Common myeloid progenitor, CD34-positive (primary cell): ENCODE data around the gene MLXIP.
A peak's percentile ranks its signal among the peaks of the same experiment; 100 is the strongest.

ENCODE experiments used
- CTCF ChIA-PET: fragments of 350-600 bp; sonication (Branson Sonifier 250); formaldehyde crosslinking; loops from one replicate; lab custom pipeline; 2021; ENCODE audit warnings: antibody characterized with exemption; lab: Charles Lee
- POLR2A ChIA-PET: fragments of 350-600 bp; sonication (Branson Sonifier 250); formaldehyde crosslinking; loops from one replicate; lab custom pipeline; 2021; ENCODE audit warnings: antibody characterized with exemption; lab: Charles Lee
- DNase-seq, 3 donors: peaks; one replicate each; pipeline versions ENCODE4 v3.0.0 to v3.0.0-alpha.2; 2013
- H3K27ac ChIP-seq, 2 experiments: 1 replicate in 1 of 2; 2 replicates in 1 of 2; pipeline ENCODE4 v1.7.0; 2013; ENCODE audit warnings: inconsistent platforms in 2 of 2, low read length in 2 of 2, mild to moderate bottlenecking in 2 of 2, low read depth in 1 of 2, moderate library complexity in 1 of 2; ENCODE audit not compliant: severe bottlenecking in 2 of 2, insufficient read depth in 1 of 2, poor library complexity in 1 of 2
- H3K27me3 ChIP-seq, 5 experiments: replicated peaks in 2 of 5; 1 replicate in 3 of 5; 2 replicates in 2 of 5; pipeline versions ENCODE4 v1.6.1 to v1.7.0; 2013; ENCODE audit warnings: low read length in 4 of 5, mild to moderate bottlenecking in 2 of 5, moderate library complexity in 2 of 5, inconsistent platforms in 1 of 5; ENCODE audit not compliant: insufficient read depth in 5 of 5, control insufficient read depth in 4 of 5
- H3K36me3 ChIP-seq, 4 experiments: 1 replicate in 2 of 4; 2 replicates in 2 of 4; pipeline versions ENCODE4 v1.6.1 to v1.7.0; 2013; ENCODE audit warnings: low read length in 3 of 4, control low read depth in 1 of 4, mild to moderate bottlenecking in 1 of 4; ENCODE audit not compliant: control insufficient read depth in 4 of 4, insufficient read depth in 4 of 4
- H3K4me1 ChIP-seq, 4 experiments: 1 replicate in 3 of 4; 2 replicates in 1 of 4; pipeline versions ENCODE4 v1.6.1 to v1.7.1; 2013; ENCODE audit warnings: low read length in 3 of 4, mild to moderate bottlenecking in 3 of 4, control low read depth in 1 of 4, inconsistent platforms in 1 of 4, moderate library complexity in 1 of 4; ENCODE audit not compliant: control insufficient read depth in 4 of 4, insufficient read depth in 4 of 4; ENCODE audit errors: control extremely low read depth in 1 of 4
- H3K4me3 ChIP-seq, 7 experiments: 1 replicate in 4 of 7; 2 replicates in 3 of 7; pipeline versions ENCODE4 v1.5.1 to v1.7.0; 2013; ENCODE audit warnings: mild to moderate bottlenecking in 7 of 7, low read length in 6 of 7, moderate library complexity in 6 of 7, inconsistent platforms in 2 of 7, low read depth in 2 of 7, control low read depth in 1 of 7; ENCODE audit not compliant: insufficient read depth in 4 of 7, control insufficient read depth in 1 of 7; ENCODE audit errors: extremely low read depth in 1 of 7
- H3K9me3 ChIP-seq, 5 experiments: 1 replicate in 4 of 5; 2 replicates in 1 of 5; pipeline versions ENCODE4 v1.6.1 to v1.7.1; 2013; ENCODE audit warnings: low read length in 4 of 5, mild to moderate bottlenecking in 2 of 5, inconsistent platforms in 1 of 5, low read depth in 1 of 5, moderate library complexity in 1 of 5; ENCODE audit not compliant: control insufficient read depth in 4 of 5, insufficient read depth in 2 of 5; ENCODE audit errors: control extremely low read depth in 1 of 5
- WGBS: methylation state at CpG from one replicate; pipeline ENCODE4 v1.1.5; 2013; ENCODE audit not compliant: insufficient coverage; 5-methylcytosine and 5-hydroxymethylcytosine counted together

Gene MLXIP

GRCh38 chr12:122150127-122150681 is 71.6 kb downstream of the MLXIP start:
- peaks cover 0 to 2% (median 0%) of the 10 kb centered on the region in 4 experiments for H3K36me3 ChIP-seq
- POLR2A ChIA-PET = no interaction called here
- H3K27ac ChIP-seq = no peak overlapping the region
- no peak overlapping the region for H3K4me3 ChIP-seq
- H3K4me1 ChIP-seq = peaks cover 0 to 1% (median 0%) of the 10 kb centered on the region in 4 experiments
- WGBS = 78% methylated on average over 5 of the region's 8 CpGs
- no peaks in the 10 kb centered on the region for H3K9me3 ChIP-seq
- DNase-seq = no peak
- CTCF ChIA-PET = interaction anchor here (1.0 to 1.5 kb wide), 4 partner anchors 9 to 118 kb away, joined by 3 to 5 read pairs (median 4); no protein-coding TSS in a partner anchor
- no peaks in the 10 kb centered on the region for H3K27me3 ChIP-seq

- peaks cover 0 to 1% (median 0%) of the 10 kb centered on the region in 4 experiments for H3K4me1 ChIP-seq
- CTCF ChIA-PET = interaction anchor here (1.1 kb wide), 1 partner anchor 39 kb away, joined by 3 read pairs; no protein-coding TSS in a partner anchor
- DNase-seq = no peak
- no peak overlapping the region for H3K27ac ChIP-seq
- 99% methylated on average over 7 of the region's 9 CpGs for WGBS
- H3K27me3 ChIP-seq = no peaks in the 10 kb centered on the region
- POLR2A ChIA-PET = no interaction called here
- H3K9me3 ChIP-seq = no peaks in the 10 kb centered on the region
- H3K36me3 ChIP-seq = no peaks in the 10 kb centered on the region
- H3K4me3 ChIP-seq = no peak overlapping the region
Measured at GRCh38 chr12:122152754-122153153, 74.2 kb downstream of the MLXIP start.

- CTCF ChIA-PET = interaction anchor here (0.7 to 1.0 kb wide), 3 partner anchors 13 to 239 kb away, joined by 3 to 4 read pairs (median 3); no protein-coding TSS in a partner anchor
Measured at GRCh38 chr12:122155705-122156104, 77.1 kb downstream of the MLXIP start.

GRCh38 chr12:122158700-122159285 is 80.2 kb downstream of the MLXIP start:
- Histone ChIP-seq H3K36me3 (no peaks in the 10 kb centered on the region), H3K27me3 (no peaks in the 10 kb centered on the region), H3K4me1 (no peaks in the 10 kb centered on the region), H3K27ac (no peak overlapping the region), H3K9me3 (no peaks in the 10 kb centered on the region), H3K4me3 (no peak overlapping the region)
- 97% methylated on average over 6 of the region's 7 CpGs for WGBS
- POLR2A ChIA-PET = no interaction called here
- CTCF ChIA-PET = interaction anchor here (1.1 to 2.2 kb wide), 5 partner anchors 8 to 33 kb away, joined by 3 to 5 read pairs (median 4); no protein-coding TSS in a partner anchor
- no peak for DNase-seq

More at GRCh38 chr12:122155705-122156104, 77.1 kb downstream of the MLXIP start:
- DNase-seq = peak; percentile 17 to 60 (median 46)
- POLR2A ChIA-PET = interaction anchor here (0.6 kb wide), 1 partner anchor 12 kb away, joined by 3 read pairs; no protein-coding TSS in a partner anchor
- Histone ChIP-seq H3K4me1 (no peaks in the 10 kb centered on the region), H3K27ac (no peak overlapping the region), H3K36me3 (no peaks in the 10 kb centered on the region), H3K27me3 (no peaks in the 10 kb centered on the region), H3K9me3 (no peaks in the 10 kb centered on the region), H3K4me3 (no peak overlapping the region)
- WGBS = 69% methylated on average over 8 of the region's 10 CpGs

GRCh38 chr12:122159882-122160281 is 81.3 kb downstream of the MLXIP start:
- peak in 1 of 3 donors; percentile 21 for DNase-seq
- H3K4me1 ChIP-seq = no peaks in the 10 kb centered on the region
- H3K4me3 ChIP-seq = no peak overlapping the region
- ChIA-PET POLR2A (no interaction called here), CTCF (interaction anchor here (1.4 to 2.2 kb wide), 2 partner anchors 10 to 32 kb away, joined by 4 to 5 read pairs; no protein-coding TSS in a partner anchor)
- H3K9me3 ChIP-seq = no peaks in the 10 kb centered on the region
- H3K36me3 ChIP-seq = no peaks in the 10 kb centered on the region
- no peak overlapping the region for H3K27ac ChIP-seq
- H3K27me3 ChIP-seq = peaks cover 0 to 1% (median 0%) of the 10 kb centered on the region in 5 experiments
- 77% methylated on average over 4 of the region's 4 CpGs for WGBS

- ChIA-PET CTCF (no interaction called here), POLR2A (interaction anchor here (0.6 kb wide), 1 partner anchor 243 kb away, joined by 3 read pairs; the partner anchor contains the start of gene CFAP251)
- Histone ChIP-seq H3K9me3 (no peaks in the 10 kb centered on the region), H3K36me3 (no peaks in the 10 kb centered on the region), H3K27ac (no peak overlapping the region), H3K4me3 (no peak overlapping the region), H3K4me1 (no peaks in the 10 kb centered on the region), H3K27me3 (peaks cover 0 to 1% (median 0%) of the 10 kb centered on the region in 5 experiments)
- WGBS = 92% methylated on average over 5 of the region's 11 CpGs
- DNase-seq = no peak
Measured at GRCh38 chr12:122160761-122161160, 82.2 kb downstream of the MLXIP start.

GRCh38 chr12:122161682-122162081 is 83.1 kb downstream of the MLXIP start:
- H3K36me3 ChIP-seq = no peaks in the 10 kb centered on the region
- no peak for DNase-seq
- POLR2A ChIA-PET = no interaction called here
- no peaks in the 10 kb centered on the region for H3K9me3 ChIP-seq
- H3K27me3 ChIP-seq = peaks cover 0 to 1% (median 0%) of the 10 kb centered on the region in 5 experiments
- no peak overlapping the region for H3K27ac ChIP-seq
- no peaks in the 10 kb centered on the region for H3K4me1 ChIP-seq
- 89% methylated on average over 6 of the region's 8 CpGs for WGBS
- no peak overlapping the region for H3K4me3 ChIP-seq
- CTCF ChIA-PET = no interaction called here
